Loucy (cell line): ENCODE measurements around the gene VPS26A.

ENCODE experiments used
- H2AFZ ChIP-seq: fragments of 200-600 bp; sonication (generic); 2 replicates; pipeline ENCODE4 v1.6.0; 2016; ENCODE audit warnings: antibody characterized with exemption, mild to moderate bottlenecking, low read length, moderate library complexity
- H3F3A ChIP-seq: fragments of 200-600 bp; 2 replicates; pipeline ENCODE4 v1.6.0; 2016; ENCODE audit warnings: antibody characterized with exemption, low read depth, mild to moderate bottlenecking
- H3K27me3 ChIP-seq: fragments of 200-600 bp; sonication (generic); 2 replicates; pipeline ENCODE4 v1.6.1; 2014; ENCODE audit warnings: low read length, mild to moderate bottlenecking; ENCODE audit not compliant: insufficient read depth, poor library complexity, severe bottlenecking
- H3K36me3 ChIP-seq: fragments of 200-600 bp; sonication (generic); 2 replicates; pipeline ENCODE4 v1.6.1; 2016; ENCODE audit warnings: low read length; ENCODE audit not compliant: insufficient read depth
- H3K4me1 ChIP-seq: fragments of 200-600 bp; sonication (generic); 2 replicates; pipeline ENCODE4 v1.5.1; 2014; ENCODE audit warnings: low read length, mild to moderate bottlenecking; ENCODE audit not compliant: insufficient read depth, poor library complexity, severe bottlenecking
- H3K4me2 ChIP-seq: fragments of 200-600 bp; sonication (generic); 2 replicates; pipeline ENCODE4 v1.6.0; 2014; ENCODE audit warnings: antibody characterized with exemption, low read length, low read depth, mild to moderate bottlenecking; ENCODE audit not compliant: poor library complexity, severe bottlenecking
- H3K4me3 ChIP-seq: fragments of 200-600 bp; sonication (generic); 2 replicates; pipeline ENCODE4 v1.5.1; 2014; ENCODE audit warnings: low read length, mild to moderate bottlenecking, mixed read lengths; ENCODE audit not compliant: poor library complexity, severe bottlenecking
- H3K79me2 ChIP-seq: fragments of 200-600 bp; sonication (generic); 2 replicates; pipeline ENCODE4 v1.6.1; 2014; ENCODE audit warnings: low read length; ENCODE audit not compliant: insufficient read depth
- H3K9ac ChIP-seq: fragments of 200-600 bp; sonication (generic); 2 replicates; pipeline ENCODE4 v1.6.0; 2014; ENCODE audit warnings: mild to moderate bottlenecking, low read depth, low read length, moderate library complexity; ENCODE audit not compliant: poor library complexity, severe bottlenecking
- H3K9me2 ChIP-seq: fragments of 200-600 bp; sonication (generic); replicated peaks from 2 replicates; pipeline ENCODE4 v1.6.1; 2016; ENCODE audit warnings: low read depth, low read length, mixed read lengths
- H3K9me3 ChIP-seq: fragments of 200-600 bp; sonication (generic); 2 replicates; pipeline ENCODE4 v1.6.1; 2014; ENCODE audit warnings: mild to moderate bottlenecking, antibody characterized with exemption, low read length, low read depth; ENCODE audit not compliant: insufficient read depth
- H4K20me1 ChIP-seq: fragments of 200-600 bp; sonication (generic); 2 replicates; pipeline ENCODE4 v1.6.0; 2014; ENCODE audit warnings: antibody characterized with exemption, low read length, mild to moderate bottlenecking; ENCODE audit not compliant: insufficient read depth, poor library complexity, severe bottlenecking
- EZH2phosphoT487 ChIP-seq: fragments of 200-600 bp; IDR thresholded peaks from 2 replicates; pipeline ENCODE4 v1.6.1; 2018; ENCODE audit warnings: antibody characterized with exemption, mild to moderate bottlenecking, moderate library complexity, borderline replicate concordance
- TF ChIP-seq, protein P1 (sequence below): fragments of 200-600 bp; sonication (generic); conservative IDR thresholded peaks from 2 replicates; pipeline ENCODE4 v1.5.1; 2014; ENCODE audit warnings: mild to moderate bottlenecking, antibody characterized with exemption, low read length

The VPS26A gene

DNA sequence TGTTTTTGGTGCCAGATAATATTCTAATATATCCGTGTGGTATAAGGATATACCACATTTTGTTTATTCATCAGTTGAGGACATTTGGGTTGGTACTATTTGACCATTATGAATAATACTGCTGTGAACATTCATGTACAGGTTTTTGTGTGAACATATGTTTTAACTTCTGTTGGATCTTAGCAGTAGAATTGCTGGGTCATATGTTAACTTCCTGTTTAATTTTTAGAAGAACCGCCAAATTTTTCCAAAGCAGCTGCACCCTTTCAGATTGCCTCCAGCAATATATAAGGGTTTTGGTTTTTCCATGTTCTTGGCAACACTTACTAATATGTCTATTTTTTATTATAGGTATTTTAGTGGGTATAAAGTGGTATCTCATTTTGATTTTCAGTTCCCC, 22.8 kb downstream of the VPS26A start:
- Histone ChIP-seq H3K9me3 (no peaks in the 10 kb centered on the region), H3K4me1 (peaks cover 7% of the 10 kb centered on the region), H3K27me3 (no peaks in the 10 kb centered on the region), H3K9ac (no peak overlapping the region), H3F3A (no peaks in the 10 kb centered on the region), H3K4me2 (peak overlapping the region; percentile 29), H2AFZ (no peak overlapping the region), H4K20me1 (peaks cover 16% of the 10 kb centered on the region), H3K9me2 (no peaks in the 10 kb centered on the region), H3K36me3 (no peaks in the 10 kb centered on the region), H3K79me2 (peaks cover 90% of the 10 kb centered on the region), H3K4me3 (no peak overlapping the region)
- TF ChIP-seq, protein P1, sequence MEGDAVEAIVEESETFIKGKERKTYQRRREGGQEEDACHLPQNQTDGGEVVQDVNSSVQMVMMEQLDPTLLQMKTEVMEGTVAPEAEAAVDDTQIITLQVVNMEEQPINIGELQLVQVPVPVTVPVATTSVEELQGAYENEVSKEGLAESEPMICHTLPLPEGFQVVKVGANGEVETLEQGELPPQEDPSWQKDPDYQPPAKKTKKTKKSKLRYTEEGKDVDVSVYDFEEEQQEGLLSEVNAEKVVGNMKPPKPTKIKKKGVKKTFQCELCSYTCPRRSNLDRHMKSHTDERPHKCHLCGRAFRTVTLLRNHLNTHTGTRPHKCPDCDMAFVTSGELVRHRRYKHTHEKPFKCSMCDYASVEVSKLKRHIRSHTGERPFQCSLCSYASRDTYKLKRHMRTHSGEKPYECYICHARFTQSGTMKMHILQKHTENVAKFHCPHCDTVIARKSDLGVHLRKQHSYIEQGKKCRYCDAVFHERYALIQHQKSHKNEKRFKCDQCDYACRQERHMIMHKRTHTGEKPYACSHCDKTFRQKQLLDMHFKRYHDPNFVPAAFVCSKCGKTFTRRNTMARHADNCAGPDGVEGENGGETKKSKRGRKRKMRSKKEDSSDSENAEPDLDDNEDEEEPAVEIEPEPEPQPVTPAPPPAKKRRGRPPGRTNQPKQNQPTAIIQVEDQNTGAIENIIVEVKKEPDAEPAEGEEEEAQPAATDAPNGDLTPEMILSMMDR, result no peak

- Histone ChIP-seq H2AFZ (no peak overlapping the region), H3K9me2 (no peaks in the 10 kb centered on the region), H3K4me2 (no peak overlapping the region), H3K4me1 (no peaks in the 10 kb centered on the region), H3K9ac (no peak overlapping the region), H3K4me3 (no peak overlapping the region), H3F3A (no peaks in the 10 kb centered on the region), H3K27me3 (no peaks in the 10 kb centered on the region), H3K9me3 (no peaks in the 10 kb centered on the region), H3K36me3 (peaks cover 13% of the 10 kb centered on the region; the same call in 1 of the 2 replicates), H3K79me2 (peaks cover 67% of the 10 kb centered on the region), H4K20me1 (peaks cover 2% of the 10 kb centered on the region)
- TF ChIP-seq EZH2phosphoT487, result no peak
- TF ChIP-seq, protein P1, result no peak
Measured at GRCh38 chr10:69151984-69152383, 28.0 kb downstream of the VPS26A start.

- peaks cover 2% of the 10 kb centered on the region for H4K20me1 ChIP-seq
- no peaks in the 10 kb centered on the region for H3K9me2 ChIP-seq
- no peaks in the 10 kb centered on the region for H3K27me3 ChIP-seq
- no peaks in the 10 kb centered on the region for H3F3A ChIP-seq
- no peak overlapping the region for H3K4me2 ChIP-seq
- H3K79me2 ChIP-seq, result peaks cover 56% of the 10 kb centered on the region
- no peaks in the 10 kb centered on the region for H3K9me3 ChIP-seq
- TF ChIP-seq, protein P1, result no peak
- no peak for TF ChIP-seq EZH2phosphoT487
- no peaks in the 10 kb centered on the region for H3K4me1 ChIP-seq
- no peak overlapping the region for H3K4me3 ChIP-seq
- no peak overlapping the region for H3K9ac ChIP-seq
- H3K36me3 ChIP-seq, result peaks cover 26% of the 10 kb centered on the region; the same call in 1 of the 2 replicates
- H2AFZ ChIP-seq, result no peak overlapping the region
Measured at GRCh38 chr10:69153227-69153626, 29.2 kb downstream of the VPS26A start.
